Measurements from ENCODE around the gene CNPY1.

The CNPY1 gene

DNA sequence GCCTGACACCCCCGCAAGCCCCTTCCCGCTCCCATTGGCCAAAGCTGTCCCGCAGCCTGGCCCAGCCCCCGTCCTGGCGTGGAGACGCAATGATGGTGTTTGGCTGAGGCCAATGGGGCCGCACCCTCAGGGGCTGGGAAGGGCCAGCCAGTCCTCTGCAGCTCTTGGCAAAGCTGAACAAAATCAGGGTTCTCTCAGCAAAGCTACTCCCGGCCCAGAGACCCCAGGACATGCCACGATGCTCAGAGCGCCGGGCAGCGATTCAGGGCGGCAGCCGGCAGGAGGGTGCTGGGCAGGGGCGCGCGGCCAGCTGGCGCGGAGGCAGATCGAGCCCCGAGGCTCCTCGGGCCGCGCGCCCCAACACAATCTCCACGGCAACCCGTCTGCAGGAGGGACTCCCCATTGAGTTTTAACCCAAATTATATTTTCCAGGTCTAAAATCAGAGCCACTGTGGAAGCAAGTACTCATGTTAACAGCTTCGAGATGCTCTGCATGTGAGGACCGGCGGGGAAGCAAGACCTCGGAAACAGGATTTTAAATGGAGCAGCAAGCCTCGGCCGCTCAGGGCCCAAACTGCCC, 8.8 kb upstream of the CNPY1 start:
- Histone ChIP-seq H3K27ac (ENCODE audit: low read length) (no peak overlapping the region), H3K36me3 (ENCODE audit: insufficient read depth, low read length) (no peaks in the 10 kb centered on the region), H3K4me1 (ENCODE audit: insufficient read depth, low read length) (no peaks in the 10 kb centered on the region), H4K20me1 (ENCODE audit: insufficient read depth, low read length) (no peaks in the 10 kb centered on the region; the same call in 1 of the 2 replicates), H3K79me2 (ENCODE audit: insufficient read depth, low read length) (no peaks in the 10 kb centered on the region), H3K9me3 (ENCODE audit: insufficient read depth, low read length, severe bottlenecking) (no peaks in the 10 kb centered on the region), H3K4me2 (ENCODE audit: insufficient read depth, low read length) (no peak overlapping the region), H3K9ac (ENCODE audit: low read depth, low read length) (no peak overlapping the region), H3K27me3 (ENCODE audit: insufficient read depth, low read length, poor library complexity) (peaks cover 7% of the 10 kb centered on the region), H3K4me3 (ENCODE audit: low read depth in 1 of 2, low read length in 2 of 2) (no peak overlapping the region), H2AFZ (ENCODE audit: low read depth, low read length) (no peak overlapping the region)
- no peak for DNase-seq
- ATAC-seq (ENCODE audit: insufficient read depth, low read depth): no peak
- TF ChIP-seq EZH2 (IDR thresholded peaks at IDR 0.05; ENCODE audit: borderline replicate concordance, low read depth, low read length, severe bottlenecking): no peak
- TF ChIP-seq, protein P1, sequence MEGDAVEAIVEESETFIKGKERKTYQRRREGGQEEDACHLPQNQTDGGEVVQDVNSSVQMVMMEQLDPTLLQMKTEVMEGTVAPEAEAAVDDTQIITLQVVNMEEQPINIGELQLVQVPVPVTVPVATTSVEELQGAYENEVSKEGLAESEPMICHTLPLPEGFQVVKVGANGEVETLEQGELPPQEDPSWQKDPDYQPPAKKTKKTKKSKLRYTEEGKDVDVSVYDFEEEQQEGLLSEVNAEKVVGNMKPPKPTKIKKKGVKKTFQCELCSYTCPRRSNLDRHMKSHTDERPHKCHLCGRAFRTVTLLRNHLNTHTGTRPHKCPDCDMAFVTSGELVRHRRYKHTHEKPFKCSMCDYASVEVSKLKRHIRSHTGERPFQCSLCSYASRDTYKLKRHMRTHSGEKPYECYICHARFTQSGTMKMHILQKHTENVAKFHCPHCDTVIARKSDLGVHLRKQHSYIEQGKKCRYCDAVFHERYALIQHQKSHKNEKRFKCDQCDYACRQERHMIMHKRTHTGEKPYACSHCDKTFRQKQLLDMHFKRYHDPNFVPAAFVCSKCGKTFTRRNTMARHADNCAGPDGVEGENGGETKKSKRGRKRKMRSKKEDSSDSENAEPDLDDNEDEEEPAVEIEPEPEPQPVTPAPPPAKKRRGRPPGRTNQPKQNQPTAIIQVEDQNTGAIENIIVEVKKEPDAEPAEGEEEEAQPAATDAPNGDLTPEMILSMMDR (IDR thresholded peaks at IDR 0.05; ENCODE audit: borderline replicate concordance, extremely low read depth, low read length, poor library complexity, severe bottlenecking): no peak

DNA sequence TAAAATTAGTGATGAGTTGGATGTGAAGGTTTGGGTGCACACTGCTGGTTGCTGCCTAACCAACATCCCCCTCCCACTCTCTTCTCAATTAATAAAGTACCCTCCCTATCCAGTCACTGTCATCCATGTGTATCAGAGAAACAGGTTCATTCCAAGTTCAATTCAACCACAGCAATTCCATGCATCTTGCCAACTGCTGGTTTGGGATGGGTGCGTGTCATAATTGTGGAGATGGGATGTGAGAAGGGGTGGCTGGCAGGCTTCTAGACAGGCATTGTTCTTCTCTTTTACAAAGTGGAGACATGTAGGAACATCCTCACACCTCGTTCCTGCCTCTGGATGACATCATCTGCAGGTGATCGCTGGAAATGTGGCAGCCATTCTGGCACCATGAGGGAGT, 7.5 kb upstream of the CNPY1 start:
- H4K20me1 ChIP-seq (ENCODE audit: insufficient read depth, low read length): peaks cover under 1% of the 10 kb centered on the region; the same call in 1 of the 2 replicates
- no peaks in the 10 kb centered on the region for H3K4me1 ChIP-seq (ENCODE audit: insufficient read depth, low read length)
- H3K27me3 ChIP-seq (ENCODE audit: insufficient read depth, low read length, poor library complexity): peaks cover 7% of the 10 kb centered on the region
- no peaks in the 10 kb centered on the region for H3K36me3 ChIP-seq (ENCODE audit: insufficient read depth, low read length)
- ATAC-seq (ENCODE audit: insufficient read depth, low read depth) (no peak), DNase-seq (no peak)
- H3K9ac ChIP-seq (ENCODE audit: low read depth, low read length): no peak overlapping the region
- H2AFZ ChIP-seq (ENCODE audit: low read depth, low read length): no peak overlapping the region
- no peak overlapping the region for H3K4me2 ChIP-seq (ENCODE audit: insufficient read depth, low read length)
- H3K9me3 ChIP-seq (ENCODE audit: insufficient read depth, low read length, severe bottlenecking): no peaks in the 10 kb centered on the region
- no peak overlapping the region for H3K4me3 ChIP-seq (ENCODE audit: low read depth in 1 of 2, low read length in 2 of 2)
- no peak overlapping the region for H3K27ac ChIP-seq (ENCODE audit: low read length)
- no peak for TF ChIP-seq EZH2 (IDR thresholded peaks at IDR 0.05; ENCODE audit: borderline replicate concordance, low read depth, low read length, severe bottlenecking)
- TF ChIP-seq, protein P1 (IDR thresholded peaks at IDR 0.05; ENCODE audit: borderline replicate concordance, extremely low read depth, low read length, poor library complexity, severe bottlenecking): no peak
- no peaks in the 10 kb centered on the region for H3K79me2 ChIP-seq (ENCODE audit: insufficient read depth, low read length)

DNA sequence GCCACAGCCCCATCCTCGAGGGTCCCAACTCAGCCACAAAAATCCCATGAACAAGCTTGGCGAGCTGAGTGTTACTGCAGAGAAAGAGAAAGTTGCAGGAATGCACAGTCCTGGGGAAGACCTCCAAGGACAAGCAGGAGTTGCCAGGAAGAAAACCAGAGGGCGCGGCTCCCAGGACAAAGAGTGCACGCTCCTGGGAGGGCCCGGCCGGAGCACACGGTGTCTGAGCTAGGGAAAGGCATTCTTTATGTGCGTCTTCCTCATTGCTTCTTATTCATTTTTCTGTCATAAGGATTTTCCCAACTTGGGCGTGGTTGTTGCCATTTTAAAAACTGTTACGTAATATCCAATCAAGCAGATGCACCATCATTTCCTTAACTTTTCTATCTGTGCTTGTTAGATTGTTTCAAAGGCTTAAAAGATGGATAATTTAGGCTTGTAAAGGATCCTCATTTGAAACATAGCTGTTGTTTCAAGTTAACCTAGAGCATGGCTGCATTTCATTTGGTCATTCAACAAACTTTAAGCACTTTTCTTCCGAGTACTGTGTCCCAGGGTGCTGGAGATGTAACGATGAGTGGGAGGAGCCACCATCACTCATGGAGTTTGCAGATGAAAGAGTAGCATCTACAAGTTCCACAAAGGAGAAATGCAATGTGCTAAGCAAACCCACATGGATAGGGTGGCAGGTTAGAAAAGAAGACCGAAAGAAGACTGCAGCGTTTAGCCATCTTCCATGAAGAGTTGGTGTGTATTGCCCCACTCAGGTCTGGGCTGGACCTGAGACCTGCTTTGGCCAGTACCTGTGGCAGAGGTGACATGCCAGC, 5.6 kb upstream of the CNPY1 start:
- no peak for DNase-seq

More for the DNA sequence above, 5.6 kb upstream of the CNPY1 start:
- Histone ChIP-seq H3K79me2 (ENCODE audit: insufficient read depth, low read length) (no peaks in the 10 kb centered on the region), H3K9me3 (ENCODE audit: insufficient read depth, low read length, severe bottlenecking) (no peaks in the 10 kb centered on the region), H2AFZ (ENCODE audit: low read depth, low read length) (no peak overlapping the region), H3K27me3 (ENCODE audit: insufficient read depth, low read length, poor library complexity) (peaks cover 11% of the 10 kb centered on the region), H3K4me3 (ENCODE audit: low read depth in 1 of 2, low read length in 2 of 2) (no peak overlapping the region), H3K27ac (ENCODE audit: low read length) (no peak overlapping the region), H4K20me1 (ENCODE audit: insufficient read depth, low read length) (peaks cover 3% of the 10 kb centered on the region; the same call in 1 of the 2 replicates), H3K9ac (ENCODE audit: low read depth, low read length) (no peak overlapping the region), H3K4me1 (ENCODE audit: insufficient read depth, low read length) (no peaks in the 10 kb centered on the region), H3K4me2 (ENCODE audit: insufficient read depth, low read length) (no peak overlapping the region), H3K36me3 (ENCODE audit: insufficient read depth, low read length) (no peaks in the 10 kb centered on the region)
- TF ChIP-seq, protein P1 (IDR thresholded peaks at IDR 0.05; ENCODE audit: borderline replicate concordance, extremely low read depth, low read length, poor library complexity, severe bottlenecking): no peak
- TF ChIP-seq EZH2 (IDR thresholded peaks at IDR 0.05; ENCODE audit: borderline replicate concordance, low read depth, low read length, severe bottlenecking): no peak
- no peak for ATAC-seq (ENCODE audit: insufficient read depth, low read depth)

All from DND-41 (cell line).